NCI-H146 (cell line): ENCODE data around the gene TOMM7.

Experiments
- DNase-seq: peaks from one replicate; lab custom pipeline; 2025; lab: John Stamatoyannopoulos, UW

The TOMM7 gene

DNA sequence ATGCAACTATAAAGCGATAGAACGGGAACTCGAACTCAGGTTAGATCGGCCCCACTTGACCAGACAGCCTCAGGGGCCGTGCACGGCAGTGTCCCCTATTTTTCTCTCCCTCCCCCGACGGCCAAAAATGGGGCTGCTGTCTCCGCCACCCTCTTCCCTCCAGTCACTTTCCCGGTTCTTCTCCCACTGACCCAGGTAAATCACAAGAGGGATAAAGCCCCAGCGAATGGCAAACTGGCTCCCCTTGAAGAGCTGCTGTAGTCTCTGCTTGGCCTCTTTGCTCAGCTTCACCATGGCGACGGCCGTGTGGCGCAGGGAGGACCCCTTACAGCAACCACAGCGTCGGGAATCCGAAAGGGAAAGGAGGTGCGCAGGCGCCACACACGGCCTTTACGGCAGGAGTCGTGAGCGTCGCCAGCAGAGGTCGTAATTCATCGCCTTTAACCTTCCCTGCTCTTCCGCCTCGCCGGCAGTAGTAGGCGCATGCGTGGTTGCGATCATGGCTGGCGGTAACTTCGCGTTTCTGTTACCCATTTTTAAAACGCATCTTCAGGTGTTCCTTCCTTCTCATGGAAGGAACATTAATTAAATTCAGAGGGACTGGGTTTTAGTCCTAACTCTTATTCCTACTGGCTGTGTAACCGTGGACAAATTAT lies at the start of gene TOMM7:
Gene TOMM7, minus strand, starts transcription at position 364 of the 656 bp plus-strand sequence. Its CDS starts 70 bp downstream, at position 294.
- DNase-seq: peak; percentile 97

DNA sequence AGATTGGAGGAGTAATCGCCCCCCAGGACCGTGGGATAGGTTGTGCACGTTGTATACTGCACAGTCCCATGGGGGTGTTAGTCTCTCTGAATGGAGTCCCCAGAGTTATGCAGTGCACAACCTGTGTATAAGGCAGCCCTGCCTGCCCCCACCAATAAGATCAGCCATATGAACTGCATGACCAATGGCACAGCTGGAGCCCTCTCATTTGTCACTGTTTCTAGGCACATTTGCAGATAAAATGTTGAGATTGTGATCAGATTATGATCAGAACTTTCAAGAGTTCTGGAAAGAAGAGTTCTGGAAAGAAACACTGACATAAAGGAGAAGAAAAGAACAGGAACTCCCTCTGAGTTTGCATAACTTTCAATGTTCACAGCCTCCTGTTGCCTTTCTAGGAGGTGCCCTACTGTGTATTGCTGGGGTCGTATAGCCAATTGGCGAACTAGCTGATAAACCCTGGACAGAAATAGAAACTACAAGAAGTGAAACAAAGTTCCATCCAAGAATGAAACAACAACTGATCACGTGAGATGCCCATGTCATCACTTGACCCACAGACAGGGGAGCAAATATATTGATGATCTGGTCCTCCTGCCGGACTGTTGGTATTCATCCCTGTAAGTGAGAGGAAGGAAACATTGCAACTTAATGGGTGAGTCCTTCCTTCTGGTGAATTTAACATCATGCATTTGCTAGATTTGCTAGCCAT lies 49.6 kb upstream of the TOMM7 start:
- no peak for DNase-seq

DNA sequence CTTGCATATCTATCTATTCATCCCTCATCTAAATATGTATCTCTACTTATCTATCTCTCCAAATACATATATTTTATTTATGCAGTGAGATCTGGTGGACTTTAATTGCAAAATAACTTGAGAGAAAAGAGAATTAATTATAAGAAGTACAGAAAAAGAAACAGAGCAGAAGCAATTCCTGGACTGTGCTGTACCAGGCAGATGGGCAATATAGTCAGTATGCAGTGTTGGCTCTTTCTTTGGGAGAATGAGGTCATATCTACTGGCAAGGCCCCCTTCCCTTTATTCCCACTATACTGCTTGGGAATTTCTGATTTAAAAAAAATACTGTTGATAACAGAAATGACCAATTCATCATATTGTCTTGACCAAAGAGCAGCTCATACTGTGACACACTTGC lies 49.0 kb upstream of the TOMM7 start:
- DNase-seq: no peak

DNA sequence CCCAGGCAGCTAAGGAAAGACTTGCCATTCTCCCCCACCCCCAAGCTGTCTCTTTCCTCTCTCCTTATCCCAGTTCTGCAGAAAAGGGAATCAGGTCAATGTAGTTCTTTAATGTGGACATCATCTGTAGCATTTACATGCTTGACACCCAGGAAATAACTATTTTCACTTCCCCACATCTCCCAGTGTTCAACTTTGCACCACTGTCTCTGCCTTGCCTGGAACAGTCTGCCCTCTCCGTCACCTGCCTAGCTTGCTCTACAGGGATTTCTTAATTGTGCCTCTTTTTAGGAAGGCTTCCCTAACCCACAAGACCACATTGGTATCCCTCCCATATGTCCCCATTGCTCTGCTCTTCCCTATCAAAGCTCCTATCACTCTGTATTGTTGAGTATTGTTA lies 45.9 kb upstream of the TOMM7 start:
- DNase-seq: no peak

DNA sequence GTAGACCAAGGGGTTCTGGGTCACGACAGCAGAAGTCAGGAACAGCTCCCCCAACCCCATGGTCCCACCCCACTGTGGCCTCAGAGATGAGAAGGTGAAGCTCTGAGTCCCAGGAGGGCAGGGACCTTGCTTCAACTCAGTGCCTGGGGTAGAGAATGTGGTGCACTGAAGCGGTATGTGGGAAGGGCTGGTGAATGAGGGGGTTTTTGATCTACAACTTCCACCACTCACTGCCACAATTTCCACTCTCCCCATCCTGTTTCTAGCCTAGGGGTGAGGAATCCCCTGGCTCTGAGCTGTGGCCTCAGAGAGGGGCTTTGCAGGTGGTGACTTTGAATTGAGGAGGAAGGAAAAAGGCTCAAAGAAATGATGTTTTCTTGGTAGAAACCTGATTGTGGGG lies 44.9 kb upstream of the TOMM7 start:
- DNase-seq: no peak

DNA sequence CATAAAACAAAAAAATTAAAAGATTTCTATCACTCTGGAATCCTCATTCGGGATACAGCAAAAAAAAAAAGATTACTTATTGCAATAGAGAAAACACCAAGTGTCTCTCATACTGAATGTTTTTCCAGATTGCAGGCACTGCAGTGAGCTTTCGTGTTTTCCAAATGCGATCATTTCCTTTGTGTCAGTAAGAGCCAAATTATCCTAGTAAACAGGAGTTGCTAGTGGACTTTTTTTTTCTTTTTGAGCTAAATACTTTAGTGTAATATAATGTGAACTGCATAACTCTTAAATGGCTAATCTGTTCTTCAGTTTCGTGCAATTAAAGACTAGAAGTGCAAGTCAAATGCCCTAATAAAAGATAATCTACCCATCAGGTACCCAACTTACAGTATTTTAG lies 44.4 kb upstream of the TOMM7 start:
- DNase-seq: no peak

DNA sequence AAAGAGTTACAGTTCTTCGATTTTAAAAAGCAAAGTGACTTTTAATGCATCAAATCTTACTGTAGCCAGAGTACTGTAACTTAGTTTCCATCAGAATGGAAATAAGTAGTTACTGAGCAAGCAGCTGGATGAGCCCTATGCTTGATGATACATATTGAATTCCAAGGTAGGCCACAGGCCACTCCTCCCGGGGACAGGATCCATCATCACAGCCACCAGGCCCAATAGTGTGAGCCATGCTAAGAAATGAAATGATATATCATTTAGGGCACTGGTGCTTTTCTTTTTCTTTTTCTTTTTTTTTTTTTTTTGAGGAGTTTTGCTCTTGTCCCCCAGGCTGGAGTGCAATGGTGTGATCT lies 42.9 kb upstream of the TOMM7 start:
- no peak for DNase-seq

DNA sequence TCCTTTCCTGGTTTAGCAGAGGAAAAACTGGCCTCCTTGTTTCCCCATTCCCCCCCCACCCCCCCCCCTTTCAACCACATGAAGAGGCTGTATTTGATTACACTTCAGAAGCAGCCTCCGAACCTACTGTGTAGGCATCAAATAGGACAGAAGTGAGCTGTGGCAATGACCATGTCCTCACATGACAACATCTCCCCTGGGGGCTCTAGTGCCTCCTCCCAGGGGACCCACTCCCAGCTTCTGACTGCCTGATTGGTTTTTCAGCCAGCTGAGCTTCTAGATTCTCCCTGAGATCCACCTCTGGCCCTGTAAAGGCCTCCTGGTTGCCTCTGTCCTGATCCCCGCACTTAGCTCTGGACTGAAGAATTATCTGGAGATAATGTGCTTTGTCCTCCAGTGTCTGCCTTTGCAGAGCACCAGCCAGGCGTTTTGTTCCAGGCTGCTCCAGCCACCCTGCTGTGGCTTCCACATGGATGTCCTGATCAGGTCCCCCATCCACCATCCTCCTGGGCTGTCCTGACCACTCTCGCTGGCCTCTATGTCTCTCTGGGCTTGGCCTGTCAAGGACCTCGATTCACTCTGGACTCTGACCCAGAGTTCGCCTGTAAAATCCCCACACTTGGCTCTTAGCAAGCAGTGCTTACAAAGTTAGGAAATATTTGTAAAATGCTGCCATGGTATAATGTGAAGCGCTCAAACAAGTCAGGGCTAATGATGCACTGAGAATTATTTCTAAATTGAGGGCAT lies 42.4 kb upstream of the TOMM7 start:
- DNase-seq: no peak

DNA sequence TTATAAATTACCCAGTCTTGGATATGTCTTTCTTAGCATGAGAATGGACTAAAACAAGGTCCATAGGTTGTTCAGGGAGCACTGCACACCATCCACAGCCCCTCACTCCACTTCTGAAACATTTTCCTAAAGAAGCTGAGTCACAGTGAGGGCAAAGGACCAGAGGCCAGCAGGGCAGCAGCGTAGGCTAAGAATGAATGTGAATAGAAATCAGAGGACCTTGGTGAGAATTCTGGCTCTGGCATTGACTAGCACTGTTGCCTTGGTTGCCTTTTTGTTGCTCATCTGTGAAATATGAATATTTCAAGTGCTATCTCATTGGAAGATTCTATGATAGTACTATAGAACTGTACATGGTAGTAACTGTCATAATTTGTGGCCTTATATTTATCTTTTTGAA lies 41.7 kb upstream of the TOMM7 start:
- no peak for DNase-seq

DNA sequence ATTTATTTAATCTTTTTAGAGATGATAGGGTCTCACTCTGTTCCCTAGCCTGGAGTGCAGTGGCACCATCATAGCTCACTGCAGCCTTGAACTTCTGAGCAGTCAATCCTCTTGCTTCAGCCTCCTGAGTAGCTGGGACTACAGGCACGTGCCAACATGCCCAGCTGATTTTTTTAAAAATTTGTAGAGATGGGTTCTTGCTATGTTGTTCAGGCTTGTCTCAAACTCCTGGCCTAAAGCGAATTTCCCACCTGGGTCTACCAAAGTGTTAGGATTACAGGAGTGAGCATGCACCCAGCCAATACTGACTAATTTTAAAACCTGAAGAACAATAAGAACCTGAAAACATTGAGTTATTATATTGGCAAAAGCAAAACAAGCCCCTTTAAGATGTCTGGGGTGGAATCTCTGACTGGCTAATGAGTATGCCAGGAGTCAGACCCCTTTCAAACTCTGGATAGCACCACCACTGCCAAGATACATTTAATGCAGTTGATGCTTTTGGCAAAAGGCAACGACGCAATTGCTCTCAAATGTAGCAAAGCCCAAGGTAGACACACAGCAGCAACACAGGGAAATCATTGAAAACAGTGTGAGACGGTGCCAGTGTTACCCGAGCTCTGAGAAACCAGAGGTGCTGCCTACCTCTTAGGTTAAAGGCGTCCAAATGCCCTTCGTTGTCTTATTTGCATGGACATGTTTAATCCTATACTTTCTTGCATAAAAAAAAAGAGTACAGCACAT lies 40.7 kb upstream of the TOMM7 start:
- DNase-seq: no peak

DNA sequence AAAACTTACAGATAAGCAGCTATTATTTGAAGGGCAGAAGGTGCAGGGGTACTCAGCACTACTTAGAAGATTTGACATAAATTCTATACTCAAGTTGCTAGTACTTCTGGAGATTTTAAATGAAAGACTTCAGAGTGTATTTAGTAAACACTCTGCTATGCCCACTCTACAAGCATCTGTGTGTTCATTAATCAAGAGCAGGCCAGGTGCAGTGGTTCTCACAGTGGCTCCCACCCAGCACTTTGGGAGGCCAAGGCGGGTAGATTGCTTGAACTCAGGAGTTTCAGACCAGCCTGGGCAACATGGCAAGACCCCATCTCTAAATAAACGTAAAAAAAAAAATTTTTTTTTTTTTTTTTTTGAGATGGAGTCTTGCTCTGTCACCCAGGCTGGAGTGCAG lies 38.9 kb upstream of the TOMM7 start:
- no peak for DNase-seq

DNA sequence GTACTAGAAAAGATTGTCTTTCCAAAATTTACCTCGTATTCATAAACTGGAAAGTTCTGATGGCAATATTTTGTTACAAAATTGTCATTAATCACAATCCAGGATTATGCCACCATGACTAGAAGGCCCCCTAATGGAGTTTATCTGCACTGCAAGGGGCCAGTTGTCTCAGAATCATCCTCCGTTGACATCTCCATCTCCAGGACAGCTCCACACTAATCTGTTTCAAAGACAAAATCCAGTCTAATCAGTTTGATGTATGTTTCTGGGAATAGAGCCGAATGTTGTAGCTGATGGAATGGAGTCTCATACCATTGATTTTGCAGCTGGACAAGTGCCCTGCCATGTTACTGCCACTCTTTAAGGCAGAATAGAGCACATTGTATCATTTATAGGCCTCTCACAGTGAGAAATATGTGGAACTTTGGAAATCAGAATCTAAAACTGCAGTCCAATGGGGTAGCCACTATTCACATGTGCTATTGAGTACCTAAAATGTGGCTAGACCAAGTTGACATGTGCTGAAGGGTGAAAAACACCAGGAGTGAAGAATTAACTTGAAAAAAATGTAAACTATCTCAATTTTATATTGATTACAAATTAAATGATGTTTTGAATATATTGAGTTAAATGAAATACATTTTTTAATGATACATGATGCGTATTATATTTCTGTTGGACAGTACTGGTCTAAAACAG lies 38.3 kb upstream of the TOMM7 start:
- DNase-seq: no peak

DNA sequence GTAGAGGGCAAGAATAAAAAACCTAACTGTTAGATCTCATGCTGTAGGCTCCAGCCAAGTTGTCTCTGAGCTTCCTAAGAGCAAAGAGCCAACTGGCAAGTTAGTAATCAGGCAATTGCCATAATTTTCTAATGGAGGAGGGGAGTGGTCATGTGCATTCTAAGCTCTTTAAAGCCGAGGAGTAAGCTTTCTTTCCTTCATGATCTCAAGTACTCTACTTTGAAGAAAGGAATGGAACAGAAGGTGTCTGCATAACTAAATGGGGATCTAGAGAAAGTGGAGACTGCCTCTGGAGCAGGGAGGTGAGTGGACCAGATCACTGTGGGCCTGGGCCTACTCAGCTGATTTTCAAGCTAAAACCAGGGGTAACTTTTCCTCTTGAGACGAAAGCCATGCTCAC lies 37.7 kb upstream of the TOMM7 start:
- no peak for DNase-seq

DNA sequence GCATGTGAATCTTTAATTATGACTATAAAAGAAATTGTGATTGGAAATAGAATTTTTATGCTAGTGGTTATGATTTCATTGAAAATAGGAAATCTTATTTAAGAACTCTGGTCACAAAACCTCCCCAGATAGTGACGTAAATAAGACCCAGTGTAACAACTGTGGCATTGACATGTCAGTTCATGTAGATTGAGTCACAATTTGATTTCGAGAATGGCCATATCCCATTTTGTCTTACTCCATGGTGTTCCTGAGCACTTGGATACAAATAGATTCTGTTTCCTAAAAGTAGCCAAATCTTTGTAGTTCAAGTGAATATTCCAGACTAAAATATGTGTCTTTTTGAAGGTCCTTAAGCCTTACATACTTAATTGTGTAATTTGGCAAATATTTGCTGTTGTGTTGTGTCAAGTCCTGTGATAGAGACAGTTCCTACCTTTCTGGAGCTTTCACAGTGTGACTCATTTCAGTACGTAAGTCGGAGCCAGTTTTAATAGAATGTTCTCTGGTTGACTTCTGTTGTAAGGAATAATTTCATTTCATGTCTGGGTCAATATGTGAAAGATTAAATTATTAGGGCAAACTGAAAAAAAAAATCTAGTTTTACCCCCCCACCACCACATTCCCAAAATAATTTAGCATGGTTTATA lies 37.1 kb upstream of the TOMM7 start:
- no peak for DNase-seq

DNA sequence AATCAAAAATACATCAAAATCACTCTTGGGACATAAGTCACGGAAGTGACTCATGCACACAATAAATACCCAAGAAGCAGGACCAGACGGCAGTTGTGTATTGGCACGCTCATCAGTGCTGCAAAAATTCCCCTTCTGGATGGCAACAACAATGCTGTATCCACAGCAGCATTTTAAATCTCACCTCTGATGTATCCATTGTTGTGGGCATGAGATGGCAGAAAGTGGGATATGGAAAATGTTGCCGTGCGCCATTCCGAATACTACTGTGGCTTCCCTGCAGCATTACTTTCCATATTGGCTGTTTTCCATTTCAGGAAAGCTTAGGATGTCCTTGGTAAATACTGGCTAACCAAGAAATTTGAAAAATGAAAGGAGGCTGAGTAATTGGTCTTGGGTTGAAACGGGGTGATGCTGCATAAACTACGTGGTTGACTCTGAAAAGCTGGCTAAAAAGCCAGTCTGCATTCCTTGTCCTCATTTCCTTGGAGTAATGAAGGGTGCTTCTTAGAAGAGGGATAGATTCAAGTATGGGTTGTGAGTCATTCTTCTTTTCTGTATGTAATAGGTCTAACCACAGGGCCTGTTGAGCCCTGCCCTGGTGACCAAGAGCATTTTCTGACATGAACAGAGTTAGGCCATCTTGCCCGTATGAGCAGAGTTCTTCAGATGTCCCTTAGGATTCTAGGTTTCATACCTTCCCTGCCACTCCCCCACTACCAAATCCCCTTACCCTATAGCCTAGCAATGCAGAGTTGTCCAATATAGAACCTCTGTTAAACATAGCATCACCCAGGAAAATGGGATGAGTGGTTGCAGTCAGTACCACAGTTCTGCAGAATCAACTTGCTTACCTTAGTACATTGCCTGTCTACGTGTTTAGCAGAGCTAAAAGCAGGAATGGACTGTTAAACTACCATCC lies 36.3 kb upstream of the TOMM7 start:
- no peak for DNase-seq

DNA sequence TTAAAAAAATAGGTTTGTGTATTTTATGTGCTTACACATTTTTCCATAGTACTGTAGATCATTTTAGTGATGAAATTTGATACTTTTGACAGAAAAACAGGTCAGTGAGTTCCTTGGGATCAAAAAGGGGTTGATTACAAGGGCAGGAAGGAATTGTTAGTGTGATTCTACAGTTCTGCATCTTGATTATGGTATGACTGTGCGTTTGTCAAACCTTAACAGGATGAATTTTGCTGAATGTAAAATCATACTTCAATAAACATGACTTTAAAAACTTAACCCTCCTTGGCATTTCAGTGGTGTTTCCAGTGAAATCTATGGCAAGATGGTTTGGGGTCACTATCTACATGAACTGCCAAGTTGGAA lies 35.6 kb upstream of the TOMM7 start:
- DNase-seq: no peak

DNA sequence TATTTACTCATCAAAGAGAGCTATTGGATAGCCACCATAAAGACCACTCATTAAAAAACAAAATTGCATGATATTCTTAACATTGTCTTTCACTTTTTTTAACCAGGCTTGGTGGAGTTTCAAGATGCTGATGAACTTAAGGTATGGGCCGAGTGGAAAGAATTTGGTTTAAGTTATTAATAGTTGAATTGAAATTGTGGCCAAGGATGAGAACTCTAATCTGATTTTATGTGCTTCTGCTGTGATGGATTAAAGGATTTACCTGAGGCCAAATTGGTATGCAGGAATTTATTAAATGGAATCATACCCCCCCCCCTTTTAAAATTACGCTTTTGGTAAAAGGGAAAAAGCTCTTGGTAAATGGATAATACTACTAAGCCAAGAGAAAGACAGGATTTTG lies 33.8 kb upstream of the TOMM7 start:
- DNase-seq: no peak

DNA sequence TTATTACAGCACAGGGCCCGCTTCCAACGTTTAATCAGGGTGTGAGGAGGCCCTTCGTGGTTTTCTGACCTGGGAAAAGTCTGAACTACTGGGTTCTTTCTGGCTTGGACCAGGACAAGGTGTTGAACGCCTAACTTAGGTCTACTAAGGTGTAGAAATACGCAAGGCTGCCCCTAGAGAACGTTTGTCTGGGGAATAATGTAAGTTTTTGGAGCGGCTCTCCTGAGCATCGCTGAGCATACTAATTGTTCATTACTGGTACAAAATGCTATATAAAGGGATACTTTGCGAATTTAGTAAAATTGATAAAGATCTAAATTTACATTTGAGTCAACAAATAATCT lies 32.4 kb upstream of the TOMM7 start:
- no peak for DNase-seq

DNA sequence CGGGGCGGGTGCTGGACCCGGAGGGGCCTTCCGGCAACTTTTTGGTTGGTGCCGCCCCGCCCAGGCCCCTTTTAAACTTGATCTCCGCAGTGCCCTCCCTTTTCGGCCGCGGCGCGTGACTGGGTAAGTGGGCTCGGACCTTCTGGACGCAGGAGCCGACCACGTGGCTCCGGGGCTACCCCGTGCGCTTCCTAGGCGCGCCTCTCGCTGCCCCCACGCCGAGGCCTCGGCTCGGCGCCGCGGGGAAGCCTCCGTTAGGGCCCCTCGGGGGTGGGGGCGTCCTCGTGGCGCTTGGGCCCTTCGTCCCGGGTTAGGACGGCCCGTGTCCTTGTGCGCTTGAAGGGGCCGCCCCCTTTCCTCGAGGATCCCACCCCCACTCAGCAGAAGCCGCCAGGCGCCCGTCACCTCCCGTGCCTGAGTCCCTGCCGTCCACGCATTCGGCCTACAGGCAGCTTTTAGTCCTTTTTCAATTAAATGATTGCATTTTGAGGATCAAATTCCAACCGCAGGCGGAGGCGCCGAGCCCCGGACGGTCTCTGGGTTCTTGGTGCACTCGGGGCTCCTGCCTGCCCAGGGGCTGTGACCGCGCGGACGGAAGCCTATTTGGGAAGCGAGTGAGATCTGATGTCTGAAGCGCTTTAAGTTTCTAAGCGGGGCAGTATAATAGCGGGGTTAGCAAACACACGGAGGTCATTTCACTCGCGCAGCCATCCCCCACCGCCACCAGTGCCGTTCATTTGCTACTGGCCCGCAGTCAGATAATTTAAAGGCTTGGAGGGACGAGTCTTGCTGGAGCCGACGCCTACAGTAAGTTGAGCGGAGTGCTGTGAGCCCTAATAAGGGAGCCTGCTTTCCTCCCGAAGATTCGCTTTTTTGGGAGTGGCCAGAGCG lies 31.8 kb upstream of the TOMM7 start:
- peak; percentile 78 for DNase-seq
